Measurements from ENCODE around the gene TCF7L2. TPM values are rescaled to one million over a fixed set of nuclear protein-coding genes. Genes with fewer than 3 reads are reported as not detected.

TCF7L2 gene
- total RNA-seq, 1 donor from 2014 or later = 60.1 TPM

- DNase-seq (ENCODE audit: low spot score) = no peak
Observed at GRCh38 chr10:112991888-112992491, 41.9 kb downstream of the TCF7L2 start.

GRCh38 chr10:112996462-112996861 is 46.4 kb downstream of the TCF7L2 start:
- no peak for DNase-seq (ENCODE audit: low spot score)

GRCh38 chr10:112999102-112999501 is 49.1 kb downstream of the TCF7L2 start:
- DNase-seq (ENCODE audit: low spot score) = no peak

- DNase-seq (ENCODE audit: low spot score) = no peak
Observed at GRCh38 chr10:113000442-113000841, 50.4 kb downstream of the TCF7L2 start.

GRCh38 chr10:113000876-113001598 is 51.0 kb downstream of the TCF7L2 start:
- DNase-seq (ENCODE audit: low spot score) = no peak

- no peak for DNase-seq (ENCODE audit: low spot score)
Observed at GRCh38 chr10:113001599-113002448, 51.8 kb downstream of the TCF7L2 start.

GRCh38 chr10:113002449-113002777 is 52.4 kb downstream of the TCF7L2 start:
- DNase-seq (ENCODE audit: low spot score) = no peak

GRCh38 chr10:113003052-113003451 is 53.0 kb downstream of the TCF7L2 start:
- no peak for DNase-seq (ENCODE audit: low spot score)

GRCh38 chr10:113004069-113004618 is 54.1 kb downstream of the TCF7L2 start:
- DNase-seq (ENCODE audit: low spot score) = no peak

GRCh38 chr10:113005380-113005779 is 55.3 kb downstream of the TCF7L2 start:
- DNase-seq (ENCODE audit: low spot score) = no peak

- no peak for DNase-seq (ENCODE audit: low spot score)
Observed at GRCh38 chr10:113006656-113007342, 56.8 kb downstream of the TCF7L2 start.

- no peak for DNase-seq (ENCODE audit: low spot score)
Observed at GRCh38 chr10:113007343-113007771, 57.3 kb downstream of the TCF7L2 start.

- DNase-seq (ENCODE audit: low spot score) = no peak
Observed at GRCh38 chr10:113007821-113008220, 57.8 kb downstream of the TCF7L2 start.

- DNase-seq (ENCODE audit: low spot score) = no peak
Observed at GRCh38 chr10:113011592-113012374, 61.7 kb downstream of the TCF7L2 start.

- no peak for DNase-seq (ENCODE audit: low spot score)
Observed at GRCh38 chr10:113015201-113015600, 65.2 kb downstream of the TCF7L2 start.

- no peak for DNase-seq (ENCODE audit: low spot score)
Observed at GRCh38 chr10:113017376-113017775, 67.3 kb downstream of the TCF7L2 start.

GRCh38 chr10:113018034-113018433 is 68.0 kb downstream of the TCF7L2 start:
- DNase-seq (ENCODE audit: low spot score) = no peak

- no peak for DNase-seq (ENCODE audit: low spot score)
Observed at GRCh38 chr10:113019096-113019495, 69.0 kb downstream of the TCF7L2 start.

GRCh38 chr10:113019692-113020474 is 69.8 kb downstream of the TCF7L2 start:
- DNase-seq (ENCODE audit: low spot score) = no peak

- no peak for DNase-seq (ENCODE audit: low spot score)
Observed at GRCh38 chr10:113020475-113020753, 70.4 kb downstream of the TCF7L2 start.
